ENCODE data around the gene RAB5IF.
"Not testable (repeated sequence)": the region's sequence is repeated elsewhere in the genome, so short reads cannot be mapped to it uniquely, and the experiment has no call there.

Gene RAB5IF

GRCh38 chr20:36587388-36588070 lies 18.1 kb upstream of the RAB5IF start:
- DNase-seq = no peak

- no peak for DNase-seq
Measured at GRCh38 chr20:36591281-36591680, 14.3 kb upstream of the RAB5IF start.

GRCh38 chr20:36591854-36592641 lies 13.5 kb upstream of the RAB5IF start:
- DNase-seq = peak; percentile 74

- no peak for DNase-seq
Measured at GRCh38 chr20:36593347-36593929, 12.1 kb upstream of the RAB5IF start.

GRCh38 chr20:36599912-36600345 lies 5.7 kb upstream of the RAB5IF start:
- DNase-seq = no peak

- no peak for DNase-seq
Measured at GRCh38 chr20:36601540-36601939, 4.0 kb upstream of the RAB5IF start.

- DNase-seq = peak; percentile 69
Measured at GRCh38 chr20:36604952-36605398, 604 bp upstream of the RAB5IF start.

- no peak for DNase-seq
Measured at GRCh38 chr20:36606158-36607066, 833 bp downstream of the RAB5IF start.

GRCh38 chr20:36607586-36608387 lies 2.2 kb downstream of the RAB5IF start:
- DNase-seq = no peak

GRCh38 chr20:36608388-36608728 lies 2.8 kb downstream of the RAB5IF start:
- not testable (repeated sequence) for DNase-seq

- DNase-seq = no peak
Measured at GRCh38 chr20:36611625-36612024, 6.0 kb downstream of the RAB5IF start.

- DNase-seq = no peak
Measured at GRCh38 chr20:36613974-36614373, 8.4 kb downstream of the RAB5IF start.

GRCh38 chr20:36614781-36615557 lies 9.4 kb downstream of the RAB5IF start:
- DNase-seq = no peak

- no peak for DNase-seq
Measured at GRCh38 chr20:36620917-36621316, 15.3 kb downstream of the RAB5IF start.

- DNase-seq = no peak
Measured at GRCh38 chr20:36623444-36623843, 17.9 kb downstream of the RAB5IF start.

- DNase-seq = no peak
Measured at GRCh38 chr20:36624068-36624943, 18.7 kb downstream of the RAB5IF start.

- no peak for DNase-seq
Measured at GRCh38 chr20:36624944-36625324, 19.4 kb downstream of the RAB5IF start.

- DNase-seq = peak; percentile 58
Measured at GRCh38 chr20:36628076-36628475, 22.5 kb downstream of the RAB5IF start.

GRCh38 chr20:36629719-36630681 lies 24.4 kb downstream of the RAB5IF start:
- DNase-seq = peak; percentile 52
